SK-N-MC (cell line): ENCODE data around the gene ATXN3.

ENCODE experiments used
- EZH2 ChIP-seq: fragments of 200-600 bp; sonication (generic); IDR thresholded peaks from one replicate; pipeline ENCODE4 v1.6.1; 2017; ENCODE audit warnings: antibody characterized with exemption
- FOXP2 ChIP-seq: optimal IDR thresholded peaks from 2 replicates; pipeline ENCODE3; 2011; ENCODE audit warnings: mild to moderate bottlenecking, moderate library complexity; ENCODE audit not compliant: insufficient read depth; ENCODE audit errors: extremely low read length, control extremely low read depth

DNA sequence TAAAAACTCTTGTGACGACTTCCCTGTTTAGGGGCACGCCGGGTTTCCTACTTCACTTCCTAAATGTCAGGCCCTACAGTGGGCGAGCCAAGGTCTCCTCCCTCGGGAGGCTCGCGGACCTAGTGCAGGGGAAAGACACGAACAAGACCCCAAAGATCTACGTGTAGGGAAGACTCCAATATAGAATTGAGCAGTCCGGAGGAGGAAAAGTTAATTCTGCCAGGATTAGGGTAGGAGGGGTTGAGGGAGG lies 564 bp downstream of the ATXN3 start:
- no peak for TF ChIP-seq FOXP2
- no peak for TF ChIP-seq EZH2
